ENCODE data around the gene ATP2B2. TPM values are rescaled to one million over a fixed set of nuclear protein-coding genes. Genes with fewer than 3 reads are reported as not detected.

Gene ATP2B2
- total and polyA plus RNA-seq, 8 donors: 0.01 to 0.18 (median 0.06) TPM; not detected in 1

- no peak for TF ChIP-seq CTCF (IDR thresholded peaks at IDR 0.05)
- peaks cover 4 to 52% of the 10 kb centered on the region in 2 donors for H3K27me3 ChIP-seq
- H3K36me3 ChIP-seq: no peaks in the 10 kb centered on the region
- H3K27ac ChIP-seq: no peak overlapping the region
- intact Hi-C loops (cut with DNase I): no loop called here
- H3K9me3 ChIP-seq: no peaks in the 10 kb centered on the region
- no peak for ATAC-seq
- no peaks in the 10 kb centered on the region for H3K4me1 ChIP-seq
- H3K4me3 ChIP-seq: no peak overlapping the region
- no peak for DNase-seq
These were observed 38.2 kb downstream of the ATP2B2 start for GRCh38 chr3:10467204-10467603.

- no peak overlapping the region for H3K27ac ChIP-seq
- no peak for TF ChIP-seq CTCF (IDR thresholded peaks at IDR 0.05)
- DNase-seq (no peak), ATAC-seq (no peak)
- no peaks in the 10 kb centered on the region for H3K4me1 ChIP-seq
- no peak overlapping the region for H3K4me3 ChIP-seq
- intact Hi-C loops (cut with DNase I): no loop called here
- H3K27me3 ChIP-seq: peaks cover 4 to 42% of the 10 kb centered on the region in 2 donors
- H3K9me3 ChIP-seq: no peaks in the 10 kb centered on the region
- H3K36me3 ChIP-seq: no peaks in the 10 kb centered on the region
These were observed 39.2 kb downstream of the ATP2B2 start for GRCh38 chr3:10466186-10466585.

GRCh38 chr3:10465161-10465560 lies 40.2 kb downstream of the ATP2B2 start:
- H3K27me3 ChIP-seq: peaks cover under 1 to 32% of the 10 kb centered on the region in 2 donors
- H3K4me3 ChIP-seq: no peak overlapping the region
- intact Hi-C loops (cut with DNase I): no loop called here
- H3K27ac ChIP-seq: no peak overlapping the region
- TF ChIP-seq CTCF (IDR thresholded peaks at IDR 0.05): no peak
- H3K4me1 ChIP-seq: no peaks in the 10 kb centered on the region
- no peak for ATAC-seq
- no peaks in the 10 kb centered on the region for H3K36me3 ChIP-seq
- no peaks in the 10 kb centered on the region for H3K9me3 ChIP-seq
- DNase-seq: no peak

- TF ChIP-seq CTCF (IDR thresholded peaks at IDR 0.05): no peak
- no peak overlapping the region for H3K27ac ChIP-seq
- DNase-seq (no peak), ATAC-seq (no peak)
- H3K4me1 ChIP-seq: no peaks in the 10 kb centered on the region
- H3K9me3 ChIP-seq: no peaks in the 10 kb centered on the region
- intact Hi-C loops (cut with DNase I): no loop called here
- peaks cover 0 to 18% of the 10 kb centered on the region in 2 donors for H3K27me3 ChIP-seq
- H3K4me3 ChIP-seq: no peak overlapping the region
- no peaks in the 10 kb centered on the region for H3K36me3 ChIP-seq
These were observed 41.6 kb downstream of the ATP2B2 start for GRCh38 chr3:10463533-10464434.

- no peak for TF ChIP-seq CTCF (IDR thresholded peaks at IDR 0.05)
- ATAC-seq (no peak), DNase-seq (no peak)
- Histone ChIP-seq H3K27ac (no peak overlapping the region), H3K4me1 (no peaks in the 10 kb centered on the region), H3K9me3 (no peaks in the 10 kb centered on the region), H3K27me3 (peaks cover 0 to 9% of the 10 kb centered on the region in 2 donors), H3K4me3 (no peak overlapping the region), H3K36me3 (no peaks in the 10 kb centered on the region)
- intact Hi-C loops (cut with DNase I): no loop called here
These were observed 42.5 kb downstream of the ATP2B2 start for GRCh38 chr3:10462641-10463532.

Measured in left lung (tissue), 10 donors.